ENCODE measurements around the gene CAPN5.

GRCh38 chr11:77119531-77119936, 52.8 kb downstream of the CAPN5 start:
- TF ChIP-seq EZH2 (IDR thresholded peaks at IDR 0.05; ENCODE audit: insufficient read depth, poor library complexity, severe bottlenecking) (no peak), EZH2phosphoT487 (IDR thresholded peaks at IDR 0.05; ENCODE audit: insufficient read depth, low read depth) (no peak)
